ENCODE measurements around the gene PALLD. TPM values are rescaled to one million over a fixed set of nuclear protein-coding genes. Genes with fewer than 3 reads are reported as not detected.
"Not testable (repeated sequence)": the region's sequence is repeated elsewhere in the genome, so short reads cannot be mapped to it uniquely, and the experiment has no call there.

The PALLD gene
- polyA plus RNA-seq, 5 donors = 55.6 to 90.3 (median 82.1) TPM

DNA sequence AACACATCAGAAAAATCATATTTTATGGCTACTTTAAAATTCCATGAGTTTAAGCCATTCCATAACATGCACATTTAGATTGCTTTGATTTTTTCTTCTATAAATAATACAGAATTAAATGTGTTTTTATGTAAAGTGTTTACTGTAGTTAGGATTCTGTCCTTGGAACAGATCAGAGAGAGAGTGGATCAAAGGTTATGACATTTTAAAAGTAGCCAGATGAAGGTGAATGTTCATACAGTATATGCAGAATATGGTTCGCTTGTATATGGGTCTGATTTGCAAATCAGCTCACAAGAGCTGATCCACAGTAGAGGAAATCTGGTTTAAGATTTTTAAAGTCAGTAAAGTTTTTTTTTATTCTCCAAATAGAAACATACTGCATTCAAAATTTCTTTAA, 7.2 kb upstream of the PALLD start:
- no peak for DNase-seq

DNA sequence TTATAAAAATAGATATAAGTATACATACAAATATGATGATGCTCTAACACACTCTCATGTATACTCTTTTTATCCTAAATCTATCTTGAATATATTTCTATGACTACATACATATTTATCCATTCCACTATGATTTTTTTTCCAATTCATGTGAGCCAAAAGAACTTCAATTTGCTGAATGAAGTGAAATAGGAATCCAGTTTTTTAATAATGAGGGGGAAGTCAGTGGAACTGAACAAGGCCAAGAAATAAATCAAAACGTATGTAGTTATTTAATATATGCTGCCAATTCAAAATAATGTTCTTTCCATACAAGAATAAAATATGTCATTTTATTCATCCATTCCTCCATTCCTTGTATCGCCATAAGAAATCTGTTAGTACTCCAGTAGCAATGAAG, 6.1 kb upstream of the PALLD start:
- no peak for DNase-seq

DNA sequence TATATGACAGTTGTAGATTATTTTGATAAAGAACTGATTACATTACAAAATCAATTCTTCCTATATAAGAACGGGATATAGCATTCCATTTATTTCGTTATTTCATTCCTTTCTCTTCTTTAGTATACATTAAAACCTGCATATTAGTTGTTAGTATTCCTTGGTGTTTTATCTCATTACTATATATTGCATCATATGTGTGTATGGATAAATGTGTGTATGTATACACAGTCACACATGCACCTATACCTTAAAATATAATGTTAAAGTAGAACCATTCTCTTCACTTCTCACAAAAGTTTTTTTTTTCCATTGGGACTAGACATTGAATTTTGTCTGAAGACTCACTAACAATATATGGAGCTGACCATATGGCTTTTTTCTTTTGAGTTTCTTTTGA, 5.3 kb upstream of the PALLD start:
- DNase-seq = no peak

DNA sequence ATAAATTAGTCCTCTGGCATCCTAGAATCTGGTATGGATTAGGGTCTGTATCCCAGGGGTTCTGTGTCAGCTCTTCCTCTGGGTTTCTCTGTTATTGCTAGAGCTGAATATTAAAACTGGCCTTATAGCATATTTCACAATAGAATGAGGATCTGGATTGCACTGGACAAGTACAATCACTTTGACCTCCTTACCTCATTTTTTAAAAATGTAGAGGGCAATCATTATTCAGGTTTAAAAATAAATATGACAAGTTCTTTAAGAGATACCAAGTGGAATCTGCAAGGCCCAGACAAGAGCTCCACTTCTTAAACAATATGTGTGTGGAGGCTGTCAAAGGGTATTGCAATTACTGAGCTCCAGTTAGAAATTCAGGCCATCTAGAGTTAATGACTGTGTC, 1.4 kb downstream of the PALLD start:
- no peak for DNase-seq

DNA sequence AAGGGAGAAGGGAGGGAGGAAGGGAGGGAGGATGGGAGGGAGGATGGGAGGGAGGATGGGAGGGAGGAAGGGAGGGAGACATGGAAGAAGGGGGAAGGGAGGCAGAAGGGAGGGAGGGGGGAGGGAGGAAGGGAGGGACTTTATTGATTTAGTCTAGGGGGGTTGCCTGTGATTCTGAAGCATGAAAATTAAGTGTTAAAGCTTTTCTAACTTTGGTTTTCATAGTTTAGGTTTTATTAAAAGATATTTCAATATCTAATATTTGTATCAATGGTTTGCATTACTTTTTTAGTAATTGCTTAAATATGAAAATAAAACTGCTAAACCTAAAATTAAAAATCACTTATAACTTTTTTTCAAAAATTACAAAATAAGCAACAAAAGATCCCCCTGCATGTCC, 2.4 kb downstream of the PALLD start:
- DNase-seq = no peak

DNA sequence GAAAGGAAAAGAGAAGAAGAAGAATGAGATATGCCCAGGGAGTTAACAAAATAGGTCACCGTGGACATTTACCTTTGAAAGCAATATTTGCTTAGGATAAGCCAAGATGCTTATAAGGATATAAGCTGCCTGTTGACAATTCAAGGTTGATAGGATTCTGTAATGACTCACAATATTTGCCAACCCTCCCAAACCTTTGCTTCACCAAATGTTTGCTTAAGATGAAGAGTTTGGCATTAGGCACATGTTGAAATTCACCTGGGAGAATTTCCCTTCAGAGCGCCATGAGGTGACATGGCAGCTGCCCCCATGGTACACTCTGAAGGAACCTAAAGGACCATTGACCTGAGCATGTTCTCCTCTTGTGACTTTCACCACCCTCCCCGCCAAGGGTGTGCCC, 4.6 kb downstream of the PALLD start:
- DNase-seq = no peak

DNA sequence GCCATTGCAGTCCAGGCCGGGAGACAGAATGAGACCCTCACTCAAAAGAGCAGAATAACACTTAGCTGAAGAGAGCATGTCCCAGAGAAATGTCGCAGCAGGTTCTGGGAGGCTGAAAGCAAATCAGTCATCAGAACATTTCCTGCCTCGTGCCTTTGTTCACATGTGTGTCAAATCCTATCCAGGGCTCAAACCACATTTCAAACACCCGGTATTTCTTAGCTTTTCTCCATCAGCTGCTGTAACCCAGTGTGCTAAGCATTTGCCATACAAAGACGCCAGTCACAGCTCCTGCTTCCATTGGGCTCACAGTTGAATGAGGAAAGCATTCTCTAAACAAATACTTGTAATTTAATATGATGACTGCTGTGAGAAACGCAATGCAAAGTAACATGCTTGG, 6.0 kb downstream of the PALLD start:
- DNase-seq = no peak

DNA sequence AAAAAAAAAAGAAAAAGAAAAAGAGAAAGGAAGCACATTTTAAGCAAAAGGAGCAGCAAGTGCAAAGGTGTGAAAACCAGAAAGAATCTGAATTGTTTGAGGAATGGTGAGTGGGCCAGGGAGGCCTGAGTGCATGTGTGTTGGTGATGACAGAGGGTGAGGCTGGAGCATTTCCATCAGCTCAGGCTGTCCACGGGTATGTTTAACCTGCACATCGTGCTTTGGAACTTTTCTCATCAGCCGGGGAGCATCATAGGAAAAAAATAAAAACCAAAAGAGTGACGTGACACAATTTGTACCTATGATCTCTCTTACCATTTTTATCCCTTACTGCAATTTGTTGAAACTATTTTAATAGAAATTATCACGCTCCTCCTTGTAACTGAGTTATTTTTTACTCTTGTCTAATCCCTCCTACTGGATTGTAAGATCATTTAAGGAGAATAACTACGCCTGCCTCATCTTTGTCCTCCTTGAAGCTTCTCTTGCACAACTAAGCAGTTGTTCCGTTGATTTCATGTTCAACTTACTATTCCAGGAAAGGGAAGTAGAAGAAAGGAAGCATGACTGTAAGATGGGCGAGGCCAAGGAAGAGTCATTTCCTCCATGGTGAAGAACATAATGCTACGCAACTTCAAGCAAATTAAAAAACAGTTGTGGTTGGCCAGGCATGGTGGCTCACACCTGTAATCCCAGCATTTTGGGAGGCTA, 7.0 kb downstream of the PALLD start:
- DNase-seq = no peak

DNA sequence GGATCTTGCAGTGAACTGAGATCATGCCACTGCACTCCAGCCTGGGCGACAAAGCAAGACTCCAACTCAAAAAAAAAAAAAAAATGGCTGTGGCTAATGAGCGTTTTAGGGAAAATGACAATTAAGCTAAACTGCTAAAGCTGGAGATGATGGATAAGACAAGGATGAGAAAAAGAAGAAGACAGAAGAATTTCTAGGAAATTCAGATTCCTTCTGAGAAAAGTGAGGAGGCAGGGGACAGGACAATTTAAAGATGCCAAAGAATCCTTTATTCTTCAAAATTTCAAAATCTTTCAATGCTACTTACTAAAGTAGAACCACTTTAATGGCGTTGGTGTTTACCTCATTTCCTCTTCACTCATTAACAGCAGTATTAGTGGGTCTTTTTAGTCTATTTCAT, 7.7 kb downstream of the PALLD start:
- no peak for DNase-seq

DNA sequence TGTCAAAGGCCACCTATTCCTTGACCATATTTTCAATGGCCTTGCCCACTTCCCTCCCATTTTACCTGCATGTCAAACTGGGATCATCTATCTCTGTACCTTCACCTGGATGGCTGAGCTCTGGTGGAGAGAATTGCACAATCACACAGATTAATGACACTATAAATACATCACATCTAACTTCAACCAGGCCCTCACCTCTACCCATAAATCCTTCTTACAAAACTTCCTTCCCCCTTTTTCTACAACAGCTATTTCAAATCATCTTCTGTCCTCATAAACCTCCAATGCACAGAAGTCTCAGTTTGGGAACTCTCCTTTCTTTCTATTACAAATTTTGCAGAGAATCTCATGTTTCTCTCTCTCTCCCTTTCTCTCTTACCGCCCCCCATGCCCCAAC, 9.2 kb downstream of the PALLD start:
- DNase-seq = no peak

DNA sequence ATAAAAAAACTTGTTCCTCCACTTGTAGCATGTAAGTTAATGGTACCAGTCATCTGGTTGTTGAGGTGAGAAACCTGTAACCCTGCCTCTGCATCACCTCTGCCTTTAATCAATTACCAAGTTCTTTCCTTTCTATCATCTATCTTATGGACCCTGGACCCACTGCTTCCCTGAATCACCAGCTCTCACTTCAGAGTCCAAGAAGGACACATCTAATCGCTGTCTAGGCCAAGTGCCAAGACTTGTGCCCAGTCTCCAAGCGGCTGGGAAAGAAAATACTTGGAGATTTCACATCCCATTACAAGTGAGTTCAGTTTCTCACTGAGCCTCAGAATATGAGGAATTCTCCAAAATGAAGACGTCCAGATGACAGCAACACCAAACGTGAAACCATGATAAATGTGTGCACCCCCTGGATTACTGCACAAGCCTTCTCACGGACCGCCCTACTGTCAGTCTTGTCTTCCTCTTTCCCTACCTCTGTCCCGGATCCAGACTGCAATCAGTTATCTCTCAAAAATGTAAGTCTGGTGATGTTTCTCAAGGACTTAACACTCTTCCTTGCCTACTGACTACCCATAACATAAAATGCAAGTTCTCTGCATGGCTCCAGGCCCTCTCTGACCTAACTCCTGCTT, 10.4 kb downstream of the PALLD start:
- no peak for DNase-seq

DNA sequence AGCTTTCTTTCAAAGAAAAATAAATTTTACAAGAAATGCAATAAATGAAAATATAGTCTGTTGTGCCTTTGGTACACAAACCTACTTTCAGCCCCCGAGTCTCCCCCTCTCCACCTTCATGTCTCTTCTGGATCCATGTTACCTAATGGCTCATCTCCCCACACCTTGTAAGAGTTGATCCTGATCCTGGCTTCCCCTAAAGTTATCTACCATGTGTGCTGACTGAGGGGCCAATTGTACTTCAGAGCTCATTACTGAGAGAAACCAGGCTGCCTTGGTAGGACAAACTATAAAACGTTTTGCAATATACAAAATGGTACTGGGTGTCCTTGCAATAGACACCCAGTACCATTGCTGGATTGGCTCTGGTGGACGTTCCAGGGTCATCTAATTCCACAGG, 11.8 kb downstream of the PALLD start:
- DNase-seq = no peak

DNA sequence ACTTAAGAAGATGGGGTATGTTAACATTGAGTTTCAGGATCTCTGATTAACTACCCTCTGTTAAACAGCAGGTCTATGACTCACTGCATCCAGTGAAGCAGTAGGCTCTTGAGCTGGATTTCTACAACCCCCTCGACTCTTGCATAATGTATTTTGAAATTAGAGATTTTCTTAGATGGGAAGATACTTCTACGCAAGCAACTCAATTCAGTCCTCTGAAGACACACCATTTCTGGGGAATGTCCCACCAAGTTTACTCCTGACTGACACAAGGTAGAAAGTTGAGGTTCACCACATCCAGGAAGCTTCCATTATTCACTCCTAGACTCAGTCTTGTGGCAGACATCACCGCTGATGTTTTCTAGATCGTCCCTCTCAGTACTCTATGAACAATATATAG, 12.9 kb downstream of the PALLD start:
- DNase-seq = no peak

DNA sequence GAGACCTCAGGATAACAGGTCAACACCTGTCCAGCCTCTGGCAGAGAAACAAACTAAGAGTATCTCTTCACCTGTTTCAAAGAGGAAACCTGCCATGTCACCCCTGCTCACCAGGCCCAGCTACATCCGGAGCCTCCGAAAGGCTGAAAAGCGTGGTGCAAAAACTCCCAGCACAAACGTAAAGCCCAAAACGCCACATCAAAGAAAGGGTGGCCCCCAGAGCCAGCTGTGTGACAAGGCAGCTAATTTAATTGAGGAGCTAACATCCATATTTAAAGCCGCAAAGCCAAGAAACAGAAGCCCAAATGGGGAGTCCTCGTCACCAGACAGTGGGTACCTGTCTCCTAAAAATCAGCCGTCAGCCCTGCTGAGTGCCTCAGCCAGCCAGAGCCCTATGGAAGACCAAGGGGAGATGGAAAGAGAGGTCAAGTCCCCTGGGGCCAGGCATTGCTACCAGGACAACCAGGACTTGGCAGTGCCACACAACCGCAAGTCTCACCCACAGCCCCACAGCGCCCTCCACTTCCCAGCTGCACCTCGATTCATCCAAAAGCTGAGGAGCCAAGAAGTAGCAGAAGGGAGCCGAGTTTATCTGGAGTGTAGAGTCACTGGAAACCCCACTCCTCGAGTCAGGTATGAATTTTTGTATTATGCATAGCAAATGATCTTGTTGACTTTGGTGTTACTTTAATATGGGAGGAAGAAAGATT, 15.1 kb downstream of the PALLD start:
- DNase-seq = no peak

DNA sequence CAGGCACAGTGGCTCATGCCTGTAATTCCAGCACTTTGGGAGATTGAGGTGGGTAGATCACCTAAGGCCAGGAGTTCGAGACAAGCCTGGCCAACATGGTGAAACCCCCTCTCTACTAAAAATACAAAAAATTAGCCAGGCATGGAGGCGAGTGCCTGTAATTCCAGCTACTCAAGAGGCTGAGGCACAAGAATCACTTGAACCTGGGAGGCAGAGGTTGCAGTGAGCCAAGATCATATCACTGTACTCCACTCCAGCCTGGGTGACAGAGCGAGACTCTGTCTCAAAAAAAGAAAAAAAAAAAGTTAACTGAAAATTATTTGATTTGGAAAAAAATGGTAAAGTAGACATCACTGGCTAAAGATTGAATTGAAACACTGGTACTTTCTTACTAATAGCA, 17.0 kb downstream of the PALLD start:
- DNase-seq = not testable (repeated sequence)

DNA sequence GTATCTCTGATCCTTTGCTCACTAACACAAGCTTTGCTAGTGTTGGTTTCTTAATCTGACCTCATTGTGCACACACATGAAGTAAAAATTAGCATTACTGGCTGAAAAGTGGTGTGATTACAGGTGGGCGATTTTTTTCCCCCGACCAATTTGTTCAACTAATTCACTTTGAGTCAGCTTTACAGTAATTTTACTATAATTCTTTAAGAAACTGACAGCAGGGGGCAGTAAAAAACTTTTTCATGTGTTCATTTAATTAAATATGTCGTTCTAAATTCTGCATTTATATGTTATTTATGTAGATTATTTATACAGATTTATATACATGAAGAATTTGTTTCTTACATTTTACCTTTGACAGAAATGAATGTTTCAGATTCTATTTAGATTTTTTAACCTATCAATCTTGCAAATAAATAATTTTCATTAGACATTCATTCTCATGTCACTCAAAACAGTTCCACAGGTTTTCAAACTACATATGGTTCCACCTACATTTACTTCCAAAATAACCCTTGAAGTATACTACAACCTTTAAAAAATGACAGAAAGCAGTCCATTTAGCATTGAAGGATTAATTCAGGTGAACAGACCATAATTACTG, 17.5 kb downstream of the PALLD start:
- peak; percentile 12 to 25 for DNase-seq

DNA sequence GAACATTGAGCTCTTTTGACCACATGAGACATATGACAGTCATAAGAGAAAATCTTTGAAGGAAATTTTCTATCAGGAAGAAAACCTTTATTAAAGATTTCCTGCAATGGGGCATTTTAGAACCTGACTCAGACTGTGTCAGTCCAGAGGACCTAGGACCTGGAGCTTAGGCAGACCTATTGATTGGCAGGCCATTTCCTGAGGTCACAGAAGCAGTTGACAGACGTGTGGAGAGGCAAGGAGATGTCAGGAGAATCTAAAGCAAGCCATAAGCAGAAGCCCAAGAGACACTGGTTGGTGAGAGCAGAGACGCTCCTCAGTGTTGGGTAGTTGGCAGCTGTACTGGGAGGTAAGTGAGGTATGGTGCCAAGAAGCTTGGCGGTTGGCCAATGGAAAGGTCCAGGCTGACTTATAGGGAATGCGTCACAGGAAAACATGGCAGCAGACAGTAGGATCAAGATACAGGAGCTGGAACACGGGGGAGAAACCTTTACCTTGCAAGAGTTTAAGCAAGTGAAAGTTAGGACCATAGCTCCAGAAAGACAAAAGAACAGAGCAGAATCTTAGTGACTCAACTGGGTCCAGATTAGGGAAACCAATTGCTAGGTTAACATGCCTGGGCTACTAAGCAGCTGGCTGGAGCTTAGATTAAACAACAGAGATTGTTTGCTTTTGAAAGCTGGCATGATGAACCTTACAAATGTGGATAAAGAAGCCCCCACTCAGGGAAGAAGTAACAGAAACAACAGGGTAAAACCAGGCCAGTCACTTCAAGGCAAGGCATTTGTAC, 18.6 kb downstream of the PALLD start:
- DNase-seq = no peak

DNA sequence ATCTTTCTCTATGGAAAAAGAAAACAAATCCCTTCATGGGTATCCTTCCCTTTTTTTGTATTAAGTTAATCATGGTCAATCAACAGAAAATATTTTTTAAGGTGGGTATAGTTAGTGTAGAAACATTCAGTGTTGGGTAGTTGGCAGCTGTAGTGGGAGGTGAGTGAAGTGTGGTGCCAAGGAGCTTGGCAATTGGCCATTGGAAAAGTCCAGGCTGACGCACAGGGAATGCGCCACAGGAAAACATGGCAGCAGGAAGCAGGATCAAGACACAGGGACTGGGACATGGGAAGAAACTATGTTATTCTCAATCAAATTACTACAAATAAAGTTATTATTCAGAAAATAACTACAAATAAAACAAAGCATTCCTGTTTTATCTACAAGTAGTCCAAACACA, 20.0 kb downstream of the PALLD start:
- DNase-seq = no peak

DNA sequence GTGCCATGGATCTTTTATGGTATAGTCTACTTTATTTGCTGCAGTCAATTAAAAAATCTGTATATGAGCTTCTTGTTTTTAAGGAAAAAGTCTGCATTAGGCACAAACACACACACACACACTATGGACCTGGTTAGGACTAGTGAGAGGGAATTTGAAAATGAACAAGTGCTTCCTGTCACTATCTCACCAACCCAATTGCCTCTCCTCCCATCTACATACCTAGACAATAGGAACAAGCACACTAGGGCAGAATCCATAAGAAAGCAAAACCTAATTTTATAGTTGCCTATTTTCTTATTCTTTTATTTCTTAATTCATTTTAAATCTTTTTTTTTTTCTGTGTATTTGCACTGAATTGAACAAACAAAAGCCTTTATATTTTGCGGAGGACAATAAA, 22.7 kb downstream of the PALLD start:
- DNase-seq = no peak

DNA sequence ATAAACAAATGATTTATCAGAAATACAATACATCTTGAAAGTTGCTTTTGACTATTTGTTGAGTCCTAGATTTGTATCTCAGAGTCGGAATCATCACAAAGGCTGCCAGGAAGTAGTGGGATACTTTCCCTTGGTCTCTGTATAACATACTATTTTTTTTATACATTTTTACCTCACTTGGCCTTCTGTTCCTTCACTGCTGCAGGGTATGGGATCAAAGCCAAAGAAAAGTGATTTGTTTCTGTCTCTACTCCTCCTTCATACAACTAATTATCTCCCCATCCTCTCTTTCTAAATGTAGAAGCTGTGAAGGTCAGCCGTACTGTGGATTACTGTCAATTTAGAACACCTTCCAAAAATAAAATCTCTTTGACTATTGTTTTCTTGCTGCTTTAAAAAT, 24.9 kb downstream of the PALLD start:
- no peak for DNase-seq

DNA sequence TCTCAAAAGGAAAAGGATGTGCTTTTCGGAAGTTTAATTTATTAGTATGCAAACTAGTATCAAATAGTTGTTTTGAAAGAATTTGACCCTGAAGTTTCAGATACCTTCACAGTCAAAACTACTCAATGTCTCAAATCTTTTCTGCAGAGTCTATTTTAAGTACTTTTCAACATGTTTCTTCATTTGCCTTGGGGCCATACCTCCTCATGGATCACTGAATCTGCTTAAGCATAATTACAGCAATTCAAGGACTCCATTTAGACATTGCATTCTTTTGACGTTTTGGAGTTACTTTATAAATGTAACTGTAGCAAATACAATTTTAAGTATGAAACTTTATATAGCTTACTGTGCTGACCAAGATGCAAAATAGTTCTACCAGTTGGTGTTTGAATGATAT, 25.5 kb downstream of the PALLD start:
- no peak for DNase-seq

DNA sequence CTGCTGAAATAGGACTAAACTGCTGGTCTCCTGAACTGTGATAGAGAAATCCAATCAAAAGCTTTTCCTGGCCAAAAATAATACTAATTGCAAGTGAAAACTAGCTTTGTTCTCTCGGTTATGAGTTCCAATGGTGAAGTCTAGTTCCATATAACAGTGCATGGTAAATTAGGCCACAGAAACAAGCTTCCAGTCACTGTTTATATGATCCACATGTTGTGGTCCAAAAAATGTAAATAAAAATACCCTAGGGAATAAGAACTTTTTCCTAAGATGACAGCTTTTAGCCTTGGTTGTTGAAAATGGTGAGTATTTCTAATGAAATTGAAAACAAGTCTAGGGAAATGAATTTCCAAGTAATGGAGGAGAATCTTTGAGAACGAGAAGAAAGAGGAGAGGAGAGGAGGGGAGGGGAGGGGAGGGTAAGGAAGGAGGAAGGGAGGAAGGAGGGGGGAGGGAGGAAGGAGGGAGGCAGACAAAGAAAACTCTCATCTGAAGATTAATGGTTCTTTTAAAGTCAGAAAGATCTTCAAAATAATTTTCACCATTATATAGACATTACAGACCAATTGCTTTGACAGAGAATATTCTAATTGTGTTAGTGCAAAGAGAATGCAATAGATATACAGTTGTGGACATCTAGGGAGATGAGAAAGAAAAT, 26.1 kb downstream of the PALLD start:
- DNase-seq = no peak
